ENCODE data around the gene BEAN1. TPM values are rescaled to one million over a fixed set of nuclear protein-coding genes. Genes with fewer than 3 reads are reported as not detected.
A peak's percentile ranks its signal among the peaks of the same experiment; 100 is the strongest.

Gene BEAN1
- total RNA-seq, 4 donors from 2014 or later = 0.40 TPM; not detected in 3

- H3K27me3 ChIP-seq = no peaks in the 10 kb centered on the region
- intact Hi-C loops (cut with DNase I; ENCODE audit: low total_unique reads) (no loop called here), in situ Hi-C loops (cut with MboI; ENCODE audit: low pct_ligation_motif_present in 1 of 4, low pct_unique_long_range_greater_than_20kb in 1 of 4, low sequenced_read_pairs in 3 of 4) (no loop called here)
- no peaks in the 10 kb centered on the region for H3K9me3 ChIP-seq
- H3K4me3 ChIP-seq = no peak overlapping the region
- H3K36me3 ChIP-seq = no peaks in the 10 kb centered on the region
- no peak overlapping the region for H3K27ac ChIP-seq
- no peak for DNase-seq
- H3K4me1 ChIP-seq = peaks cover 0 to 3% (median 0%) of the 10 kb centered on the region in 4 donors
- TF ChIP-seq POLR2A (IDR thresholded peaks at IDR 0.05) (no peak), CTCF (IDR thresholded peaks at IDR 0.05) (no peak), EP300 (IDR thresholded peaks at IDR 0.05; ENCODE audit: low read depth) (no peak), POLR2AphosphoS5 (IDR thresholded peaks at IDR 0.05) (no peak)
- 81 to 85% methylated on average over 3 of the region's 3 CpGs for WGBS, 2 donors (ENCODE audit: low coverage in 1 of 2)
Observed at GRCh38 chr16:66379571-66379941, 47.5 kb upstream of the BEAN1 start.

DNA sequence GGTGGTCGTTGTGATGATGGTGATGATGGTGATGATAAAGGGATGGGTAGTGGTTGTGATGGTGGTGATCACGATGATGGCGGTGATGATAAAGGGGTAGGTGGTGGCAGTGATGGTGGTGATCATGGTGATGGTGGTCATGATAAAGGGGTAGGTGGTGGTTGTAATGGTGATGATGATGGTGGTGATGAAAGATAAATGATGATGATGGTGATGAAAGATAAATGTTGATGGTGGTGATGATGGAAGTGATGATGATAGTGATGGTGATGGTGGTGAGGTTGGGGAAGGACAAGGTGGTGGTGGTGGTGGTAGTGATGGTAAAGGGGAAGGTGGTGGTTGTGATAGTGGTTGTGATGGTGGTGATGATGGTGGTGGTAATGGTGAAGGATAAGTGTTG is 46.7 kb upstream of the BEAN1 start:
- TF ChIP-seq CTCF (IDR thresholded peaks at IDR 0.05) = no peak
- TF ChIP-seq POLR2A (IDR thresholded peaks at IDR 0.05) = no peak
- TF ChIP-seq POLR2AphosphoS5 (IDR thresholded peaks at IDR 0.05) = no peak
- TF ChIP-seq EP300 (IDR thresholded peaks at IDR 0.05; ENCODE audit: low read depth) = no peak
- peaks cover 0 to 3% (median 0%) of the 10 kb centered on the region in 4 donors for H3K4me1 ChIP-seq
- DNase-seq = no peak
- in situ Hi-C loops (cut with MboI; ENCODE audit: low pct_ligation_motif_present in 1 of 4, low pct_unique_long_range_greater_than_20kb in 1 of 4, low sequenced_read_pairs in 3 of 4) (no loop called here), intact Hi-C loops (cut with DNase I; ENCODE audit: low total_unique reads) (no loop called here)
- H3K36me3 ChIP-seq = no peaks in the 10 kb centered on the region
- H3K27me3 ChIP-seq = no peaks in the 10 kb centered on the region
- H3K4me3 ChIP-seq = no peak overlapping the region
- H3K27ac ChIP-seq = no peak overlapping the region
- WGBS, 2 donors (ENCODE audit: low coverage in 1 of 2) = 80 to 87% methylated on average over 3 of the region's 3 CpGs
- H3K9me3 ChIP-seq = no peaks in the 10 kb centered on the region

DNA sequence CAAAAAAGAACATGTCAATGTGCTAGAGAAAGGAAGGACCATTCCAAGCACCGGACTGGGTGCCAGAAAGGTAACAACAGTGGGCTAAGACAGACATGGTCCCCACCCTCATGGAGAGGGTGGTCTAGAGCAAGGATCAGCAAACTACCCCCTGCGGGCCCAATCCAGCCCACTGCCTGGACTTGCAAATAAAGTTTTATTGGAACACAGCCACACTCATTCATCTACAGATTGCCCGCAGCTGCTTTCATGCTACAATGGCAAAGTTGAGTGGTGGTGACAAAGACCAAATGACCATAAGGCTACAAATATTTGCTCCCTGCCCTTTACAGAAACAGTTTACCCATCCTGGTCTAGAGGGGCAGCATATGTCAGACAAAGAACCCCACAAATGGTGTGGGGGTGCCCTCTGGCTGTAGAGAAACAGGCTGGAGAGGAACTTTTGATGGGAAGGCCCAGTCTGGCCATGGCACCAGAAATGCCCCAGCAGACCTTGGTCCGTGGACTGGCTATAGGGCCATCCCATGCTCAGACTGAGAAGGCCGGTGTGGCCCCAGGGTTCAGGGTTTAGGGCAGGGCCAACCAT is 45.4 kb upstream of the BEAN1 start:
- Histone ChIP-seq H3K36me3 (no peaks in the 10 kb centered on the region), H3K27ac (peak overlapping the region in 1 of 4 donors; percentile 41), H3K4me3 (no peak overlapping the region), H3K4me1 (peaks cover 0 to 3% (median 0%) of the 10 kb centered on the region in 4 donors), H3K9me3 (no peaks in the 10 kb centered on the region), H3K27me3 (no peaks in the 10 kb centered on the region)
- DNase-seq = no peak
- in situ Hi-C loops (cut with MboI; ENCODE audit: low pct_ligation_motif_present in 1 of 4, low pct_unique_long_range_greater_than_20kb in 1 of 4, low sequenced_read_pairs in 3 of 4) = no loop called here
- intact Hi-C loops (cut with DNase I; ENCODE audit: low total_unique reads) = no loop called here
- 93 to 94% methylated on average over 2 to 5 of the region's 5 CpGs for WGBS, 2 donors (ENCODE audit: low coverage in 1 of 2)
- no peak for TF ChIP-seq CTCF (IDR thresholded peaks at IDR 0.05)
- no peak for TF ChIP-seq EP300 (IDR thresholded peaks at IDR 0.05; ENCODE audit: low read depth)
- TF ChIP-seq POLR2A (IDR thresholded peaks at IDR 0.05) = no peak
- TF ChIP-seq POLR2AphosphoS5 (IDR thresholded peaks at IDR 0.05) = no peak

- Histone ChIP-seq H3K4me3 (no peak overlapping the region), H3K27me3 (no peaks in the 10 kb centered on the region), H3K9me3 (no peaks in the 10 kb centered on the region), H3K4me1 (peaks cover 0 to 3% (median 0%) of the 10 kb centered on the region in 4 donors), H3K36me3 (no peaks in the 10 kb centered on the region), H3K27ac (peak overlapping the region in 1 of 4 donors; percentile 41)
- TF ChIP-seq CTCF (IDR thresholded peaks at IDR 0.05) (no peak), POLR2A (IDR thresholded peaks at IDR 0.05) (no peak), POLR2AphosphoS5 (IDR thresholded peaks at IDR 0.05) (peak in 1 of 3 donors; percentile 14), EP300 (IDR thresholded peaks at IDR 0.05; ENCODE audit: low read depth) (no peak)
- 89 to 100% methylated on average over 1 to 13 of the region's 13 CpGs for WGBS, 2 donors (ENCODE audit: low coverage in 1 of 2)
- intact Hi-C loops (cut with DNase I; ENCODE audit: low total_unique reads) (no loop called here), in situ Hi-C loops (cut with MboI; ENCODE audit: low pct_ligation_motif_present in 1 of 4, low pct_unique_long_range_greater_than_20kb in 1 of 4, low sequenced_read_pairs in 3 of 4) (no loop called here)
- no peak for DNase-seq
Observed at GRCh38 chr16:66382171-66382965, 44.7 kb upstream of the BEAN1 start.

Data from transverse colon (tissue), 4 donors.